Transverse colon (tissue), 4 donors: ENCODE measurements around the gene PIGU. TPM values are rescaled to one million over a fixed set of nuclear protein-coding genes. Genes with fewer than 3 reads are reported as not detected.

Source experiments
- DNase-seq: peaks from one replicate; pipeline ENCODE4 v3.0.0-alpha.2; 2019
- H3K27ac ChIP-seq, 4 donors: fragments of 200-600 bp; sonication (generic); 2 replicates each; pipeline ENCODE4 v1.5.1; 2016 to 2018; ENCODE audit warnings: inconsistent platforms in 4 of 4
- H3K27me3 ChIP-seq: fragments of 200-600 bp; sonication (generic); 2 replicates; pipeline ENCODE4 v1.5.1; 2017; ENCODE audit warnings: inconsistent platforms
- H3K36me3 ChIP-seq, 4 donors: fragments of 200-600 bp; sonication (generic); 2 replicates each; pipeline ENCODE4 v1.5.1; 2017 to 2019; ENCODE audit warnings: inconsistent platforms in 4 of 4
- H3K4me1 ChIP-seq, 4 donors: fragments of 200-600 bp; sonication (generic); 2 replicates each; pipeline ENCODE4 v1.5.1; 2017 to 2020; ENCODE audit warnings: inconsistent platforms in 4 of 4
- H3K4me3 ChIP-seq, 4 donors: fragments of 200-600 bp; sonication (generic); 1 replicate in 1 of 4; 2 replicates in 3 of 4; pipeline versions ENCODE4 v1.5.1 to v1.6.1; 2017 to 2019; ENCODE audit warnings: inconsistent platforms in 4 of 4
- H3K9me3 ChIP-seq, 2 donors: fragments of 200-600 bp; sonication (generic); 2 replicates each; pipeline ENCODE4 v1.5.1; 2017 to 2019; ENCODE audit warnings: inconsistent platforms in 2 of 2
- EP300 ChIP-seq: sonication (generic); formaldehyde crosslinking; IDR thresholded peaks from one replicate; pipeline ENCODE4 v1.6.1; 2017; ENCODE audit warnings: antibody characterized with exemption, low read depth
- POLR2A ChIP-seq: fragments of 450-650 bp; IDR thresholded peaks from one replicate; pipeline ENCODE4 v1.6.1; 2016; ENCODE audit warnings: antibody characterized with exemption, mild to moderate bottlenecking, moderate library complexity
- POLR2AphosphoS5 ChIP-seq, 3 donors: sonication (generic); formaldehyde crosslinking; IDR thresholded peaks; one replicate each; pipeline ENCODE4 v1.6.1; 2016; ENCODE audit warnings: antibody characterized with exemption in 3 of 3
- WGBS, 2 donors: methylation state at CpG; one replicate each; pipeline ENCODE4 v1.1.5; 2018; ENCODE audit warnings: low coverage in 1 of 2; 5-methylcytosine and 5-hydroxymethylcytosine counted together
- in situ Hi-C, 4 donors: fragments of 200-750 bp; cut with MboI; loops; one replicate each; pipeline versions ENCODE4 v1.15.0 to v1.15.1; 2017; ENCODE audit warnings: low sequenced_read_pairs in 3 of 4, low pct_ligation_motif_present in 1 of 4, low pct_unique_long_range_greater_than_20kb in 1 of 4
- intact Hi-C: fragments of 100-400 bp; cut with DNase I; formaldehyde crosslinking; loops from one replicate; pipeline ENCODE4 v1.15.1; 2023; ENCODE audit warnings: low total_unique reads
- total RNA-seq, 4 donors: library from RNA; depleted of rRNA; stranded (reverse); fragments of >200 nt; gene quantifications; one replicate each; pipeline ENCODE4 v1.1.0, GENCODE V29; 2016
- TF ChIP-seq, protein P1 (sequence below), 5 experiments: fragments of 200-600 bp in 3 of 5; fragments of 450-650 bp in 2 of 5; sonication (generic) in 3 of 5; IDR thresholded peaks; 1 replicate in 2 of 5; 2 replicates in 3 of 5; pipeline ENCODE4 v1.5.1; 2016 to 2017; ENCODE audit warnings: antibody characterized with exemption in 5 of 5, inconsistent platforms in 3 of 5, mild to moderate bottlenecking in 2 of 5, moderate library complexity in 1 of 5

Gene PIGU
- total RNA-seq, 4 donors from 2014 or later: 4.1 to 28.7 (median 16.8) TPM

DNA sequence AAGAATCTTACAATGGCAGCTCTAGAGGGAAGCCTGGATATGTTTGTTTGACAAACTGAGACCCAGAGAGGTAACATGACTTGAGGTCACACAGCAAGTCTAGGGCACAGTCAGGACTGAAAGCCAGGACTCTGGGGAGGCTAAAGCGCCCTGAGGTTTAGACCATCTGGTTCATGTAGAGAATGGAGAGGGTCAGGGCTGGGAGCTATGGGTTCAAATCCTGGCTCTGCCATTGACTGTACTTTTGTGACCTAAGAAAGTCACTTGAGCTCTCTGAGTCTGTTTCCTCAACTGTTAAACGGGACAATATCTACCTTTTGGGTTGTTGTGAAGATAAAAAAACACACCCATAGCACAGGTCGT, 26.1 kb upstream of the PIGU start:
- TF ChIP-seq, protein P1, sequence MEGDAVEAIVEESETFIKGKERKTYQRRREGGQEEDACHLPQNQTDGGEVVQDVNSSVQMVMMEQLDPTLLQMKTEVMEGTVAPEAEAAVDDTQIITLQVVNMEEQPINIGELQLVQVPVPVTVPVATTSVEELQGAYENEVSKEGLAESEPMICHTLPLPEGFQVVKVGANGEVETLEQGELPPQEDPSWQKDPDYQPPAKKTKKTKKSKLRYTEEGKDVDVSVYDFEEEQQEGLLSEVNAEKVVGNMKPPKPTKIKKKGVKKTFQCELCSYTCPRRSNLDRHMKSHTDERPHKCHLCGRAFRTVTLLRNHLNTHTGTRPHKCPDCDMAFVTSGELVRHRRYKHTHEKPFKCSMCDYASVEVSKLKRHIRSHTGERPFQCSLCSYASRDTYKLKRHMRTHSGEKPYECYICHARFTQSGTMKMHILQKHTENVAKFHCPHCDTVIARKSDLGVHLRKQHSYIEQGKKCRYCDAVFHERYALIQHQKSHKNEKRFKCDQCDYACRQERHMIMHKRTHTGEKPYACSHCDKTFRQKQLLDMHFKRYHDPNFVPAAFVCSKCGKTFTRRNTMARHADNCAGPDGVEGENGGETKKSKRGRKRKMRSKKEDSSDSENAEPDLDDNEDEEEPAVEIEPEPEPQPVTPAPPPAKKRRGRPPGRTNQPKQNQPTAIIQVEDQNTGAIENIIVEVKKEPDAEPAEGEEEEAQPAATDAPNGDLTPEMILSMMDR (IDR thresholded peaks at IDR 0.05): no peak
- TF ChIP-seq EP300 (no peak), POLR2A (no peak), POLR2AphosphoS5 (IDR thresholded peaks at IDR 0.05) (no peak)
- peak overlapping the region in 2 of 4 donors; percentile 69 to 97 for H3K4me3 ChIP-seq
- in situ Hi-C loops (loop anchor here in 3 of 4 donors (25.0 kb wide), 2 partner anchors 141 to 391 kb away; partner anchors contain the start of genes MAP1LC3A (in 2 of the 3) and AHCY (in 1 of the 3)), intact Hi-C loops (no loop called here)
- WGBS, 2 donors: 27 to 70% methylated on average over 2 to 3 of the region's 3 CpGs
- peaks cover 16 to 39% (median 31%) of the 10 kb centered on the region in 4 donors for H3K4me1 ChIP-seq
- peak overlapping the region; percentile 98 to 100 (median 100) for H3K27ac ChIP-seq
- no peaks in the 10 kb centered on the region for H3K36me3 ChIP-seq
- no peaks in the 10 kb centered on the region for H3K27me3 ChIP-seq
- H3K9me3 ChIP-seq: no peaks in the 10 kb centered on the region
- no peak for DNase-seq

DNA sequence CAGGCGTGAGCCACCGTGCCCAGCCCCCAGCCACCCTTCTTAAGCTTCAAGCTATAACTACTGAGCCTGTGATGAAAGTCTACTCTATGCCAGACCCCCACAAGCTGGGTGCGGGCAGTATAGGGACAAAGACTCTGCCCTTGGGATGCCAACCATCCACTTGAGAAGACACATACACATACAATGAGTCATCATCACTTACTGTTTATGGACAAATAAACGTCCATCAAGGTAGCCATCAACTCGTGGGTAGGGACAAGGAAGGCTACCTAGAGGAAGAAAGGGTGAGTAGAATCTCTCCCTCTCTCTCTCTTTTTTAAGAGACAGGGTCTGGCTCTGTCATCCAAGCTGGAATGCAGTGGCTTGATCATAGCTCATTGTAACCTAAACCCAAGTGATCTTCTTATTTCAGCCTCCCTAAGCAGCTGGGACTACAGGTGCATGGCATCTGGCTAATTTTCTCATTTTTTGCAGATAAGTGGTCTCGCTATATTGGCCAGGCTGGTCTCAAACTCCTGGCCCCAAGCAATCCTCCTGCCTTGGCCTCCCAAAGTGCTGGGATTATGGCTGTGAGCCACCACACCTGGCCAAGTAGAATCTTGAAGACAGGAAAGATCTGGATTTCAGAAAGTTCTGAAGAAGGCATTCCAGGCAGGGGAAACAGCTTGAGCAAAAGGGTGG, 24.7 kb upstream of the PIGU start:
- peaks cover 15 to 30% (median 26%) of the 10 kb centered on the region in 4 donors for H3K4me1 ChIP-seq
- intact Hi-C loops (no loop called here), in situ Hi-C loops (loop anchor here in 3 of 4 donors (25.0 kb wide), 2 partner anchors 139 to 389 kb away; partner anchors contain the start of genes MAP1LC3A (in 2 of the 3) and AHCY (in 1 of the 3))
- 78 to 100% methylated on average over 1 to 6 of the region's 6 CpGs for WGBS, 2 donors
- no peaks in the 10 kb centered on the region for H3K36me3 ChIP-seq
- DNase-seq: no peak
- no peaks in the 10 kb centered on the region for H3K27me3 ChIP-seq
- no peak overlapping the region for H3K4me3 ChIP-seq
- H3K27ac ChIP-seq: no peak overlapping the region
- TF ChIP-seq, protein P1 (IDR thresholded peaks at IDR 0.05): no peak
- no peak for TF ChIP-seq POLR2A
- no peak for TF ChIP-seq EP300
- TF ChIP-seq POLR2AphosphoS5 (IDR thresholded peaks at IDR 0.05): no peak
- no peaks in the 10 kb centered on the region for H3K9me3 ChIP-seq

DNA sequence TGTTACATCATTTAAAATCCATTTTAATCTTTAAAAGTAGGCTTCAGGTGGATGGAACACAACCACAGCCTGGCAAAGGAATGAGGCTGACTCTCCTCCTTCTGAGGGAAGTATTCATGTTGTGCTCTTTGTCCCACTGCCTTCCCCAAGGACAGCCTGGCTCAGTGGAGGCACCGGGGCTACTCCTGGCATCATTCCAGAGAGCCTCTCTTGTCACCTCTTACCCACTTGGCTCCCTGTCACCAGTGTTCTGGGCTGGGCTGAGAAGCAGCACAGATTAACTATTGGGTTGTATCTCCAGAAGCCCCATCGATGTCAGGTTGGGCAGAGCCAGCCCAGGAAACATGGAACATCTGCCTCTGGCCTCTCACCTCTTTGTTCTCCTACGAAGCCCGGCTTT, 16.5 kb upstream of the PIGU start:
- Histone ChIP-seq H3K27me3 (no peaks in the 10 kb centered on the region), H3K4me3 (no peak overlapping the region), H3K27ac (no peak overlapping the region), H3K4me1 (peaks cover 0 to 2% (median 0%) of the 10 kb centered on the region in 4 donors), H3K36me3 (no peaks in the 10 kb centered on the region), H3K9me3 (no peaks in the 10 kb centered on the region)
- 49% methylated on average over 4 of the region's 4 CpGs; no CpG with 5 or more reads in 1 of the 2 donors for WGBS, 2 donors
- intact Hi-C loops (no loop called here), in situ Hi-C loops (no loop called here)
- no peak for DNase-seq
- TF ChIP-seq, protein P1 (IDR thresholded peaks at IDR 0.05): no peak
- TF ChIP-seq POLR2AphosphoS5 (IDR thresholded peaks at IDR 0.05): no peak
- TF ChIP-seq EP300: no peak
- no peak for TF ChIP-seq POLR2A

DNA sequence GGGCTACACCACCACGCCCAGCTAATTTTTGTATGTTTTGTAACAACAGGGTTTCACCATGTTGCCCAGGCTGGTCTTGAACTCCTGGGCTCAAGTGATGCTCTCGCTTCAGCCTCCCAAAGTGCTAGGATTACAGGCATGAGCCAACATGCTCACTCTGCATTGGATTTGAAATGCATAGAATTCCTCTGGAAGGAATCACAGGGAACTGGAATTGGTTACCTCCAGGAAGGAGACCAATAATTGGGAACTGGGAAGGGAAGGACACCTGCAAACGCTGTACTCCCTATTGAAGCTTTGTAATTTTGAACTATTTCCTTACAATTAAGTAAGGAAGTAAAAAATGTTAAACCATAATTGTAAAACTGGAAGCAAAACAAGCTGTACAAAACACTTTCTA, 14.9 kb upstream of the PIGU start:
- Histone ChIP-seq H3K36me3 (no peaks in the 10 kb centered on the region), H3K9me3 (no peaks in the 10 kb centered on the region), H3K27me3 (no peaks in the 10 kb centered on the region), H3K27ac (no peak overlapping the region), H3K4me1 (peaks cover 0 to 2% (median 0%) of the 10 kb centered on the region in 4 donors), H3K4me3 (no peak overlapping the region)
- 80 to 100% methylated on average over 1 to 3 of the region's 3 CpGs for WGBS, 2 donors
- intact Hi-C loops (no loop called here), in situ Hi-C loops (no loop called here)
- no peak for TF ChIP-seq POLR2A
- TF ChIP-seq POLR2AphosphoS5 (IDR thresholded peaks at IDR 0.05): no peak
- TF ChIP-seq, protein P1 (IDR thresholded peaks at IDR 0.05): no peak
- no peak for TF ChIP-seq EP300
- DNase-seq: no peak
